ENCODE measurements around the gene OR4D9.
A peak's percentile ranks its signal among the peaks of the same experiment; 100 is the strongest.

The OR4D9 gene

GRCh38 chr11:59510941-59511589 is at the start of gene OR4D9:
OR4D9 (plus strand) TSS chr11:59511539; CDS start chr11:59514913, 3,374 bp downstream.
- peak; percentile 57 for DNase-seq (ENCODE audit: low read depth)
- no peak for TF ChIP-seq POLR2A (IDR thresholded peaks at IDR 0.05; ENCODE audit: extremely low read depth, insufficient read length)

GRCh38 chr11:59463190-59463641 is 48.1 kb upstream of the OR4D9 start:
- no peak for TF ChIP-seq POLR2A (IDR thresholded peaks at IDR 0.05; ENCODE audit: extremely low read depth, insufficient read length)
- no peak for TF ChIP-seq CTCF (IDR thresholded peaks at IDR 0.05; ENCODE audit: low read depth, low read length)
- no peak for TF ChIP-seq MYC (IDR thresholded peaks at IDR 0.05; ENCODE audit: low read depth, low read length)
- no peak for TF ChIP-seq MAX (IDR thresholded peaks at IDR 0.05; ENCODE audit: low read depth, low read length)
- DNase-seq (ENCODE audit: low read depth) = no peak

More at GRCh38 chr11:59510941-59511589, at the start of gene OR4D9:
- H3K4me3 ChIP-seq (ENCODE audit: low read depth, low read length) = no peak within 1 kb of the TSS

GRCh38 chr11:59473015-59473414 is 38.3 kb upstream of the OR4D9 start, which contains the start of gene OR4D10:
OR4D10 (plus strand) TSS chr11:59473315; CDS start chr11:59477430, 4,115 bp downstream.
- TF ChIP-seq CTCF (IDR thresholded peaks at IDR 0.05; ENCODE audit: low read depth, low read length) (no peak), POLR2A (IDR thresholded peaks at IDR 0.05; ENCODE audit: extremely low read depth, insufficient read length) (no peak), MYC (IDR thresholded peaks at IDR 0.05; ENCODE audit: low read depth, low read length) (no peak), MAX (IDR thresholded peaks at IDR 0.05; ENCODE audit: low read depth, low read length) (no peak)
- no peak for DNase-seq (ENCODE audit: low read depth)
- no peak within 1 kb of the TSS for H3K4me3 ChIP-seq (ENCODE audit: low read depth, low read length)

More at GRCh38 chr11:59463190-59463641, 48.1 kb upstream of the OR4D9 start:
- no peak overlapping the region for H3K4me3 ChIP-seq (ENCODE audit: low read depth, low read length)

GRCh38 chr11:59475176-59475575 is 36.2 kb upstream of the OR4D9 start:
- no peak overlapping the region for H3K4me3 ChIP-seq (ENCODE audit: low read depth, low read length)
- no peak for TF ChIP-seq CTCF (IDR thresholded peaks at IDR 0.05; ENCODE audit: low read depth, low read length)
- no peak for TF ChIP-seq POLR2A (IDR thresholded peaks at IDR 0.05; ENCODE audit: extremely low read depth, insufficient read length)
- no peak for TF ChIP-seq MAX (IDR thresholded peaks at IDR 0.05; ENCODE audit: low read depth, low read length)
- TF ChIP-seq MYC (IDR thresholded peaks at IDR 0.05; ENCODE audit: low read depth, low read length) = no peak
- no peak for DNase-seq (ENCODE audit: low read depth)

- no peak for DNase-seq (ENCODE audit: low read depth)
- TF ChIP-seq CTCF (IDR thresholded peaks at IDR 0.05; ENCODE audit: low read depth, low read length) (no peak), POLR2A (IDR thresholded peaks at IDR 0.05; ENCODE audit: extremely low read depth, insufficient read length) (no peak), MAX (IDR thresholded peaks at IDR 0.05; ENCODE audit: low read depth, low read length) (no peak), MYC (IDR thresholded peaks at IDR 0.05; ENCODE audit: low read depth, low read length) (no peak)
- no peak overlapping the region for H3K4me3 ChIP-seq (ENCODE audit: low read depth, low read length)
Observed at GRCh38 chr11:59479906-59480305, 31.4 kb upstream of the OR4D9 start.

- H3K4me3 ChIP-seq (ENCODE audit: low read depth, low read length) = no peak overlapping the region
- TF ChIP-seq POLR2A (IDR thresholded peaks at IDR 0.05; ENCODE audit: extremely low read depth, insufficient read length) (no peak), MYC (IDR thresholded peaks at IDR 0.05; ENCODE audit: low read depth, low read length) (no peak), CTCF (IDR thresholded peaks at IDR 0.05; ENCODE audit: low read depth, low read length) (no peak), MAX (IDR thresholded peaks at IDR 0.05; ENCODE audit: low read depth, low read length) (no peak)
- no peak for DNase-seq (ENCODE audit: low read depth)
Observed at GRCh38 chr11:59480359-59480758, 31.0 kb upstream of the OR4D9 start.

Measured in NB4 (cell line).